T-helper 2 cell treated with Interferon-gamma antibody and Interleukin-4, amounts not matched to agents 5 μg/mL and 100 μg/mL, for 36 hours (primary cell): ENCODE results near the gene DTX1.

Source experiments
- DNase-seq: peaks from one replicate; pipeline ENCODE4 v3.0.0; 2021; ENCODE audit warnings: low spot score
- H3K27ac Mint-ChIP-seq: one replicate; pipeline ENCODE4 v1.8.0; 2021; ENCODE audit warnings: mild to moderate bottlenecking, mixed read lengths
- H3K27me3 Mint-ChIP-seq: one replicate; pipeline ENCODE4 v1.8.0; 2021; ENCODE audit warnings: low read depth, mixed read lengths
- H3K36me3 Mint-ChIP-seq: one replicate; pipeline ENCODE4 v1.8.0; 2021; ENCODE audit warnings: low read depth, mixed read lengths
- H3K4me1 Mint-ChIP-seq: one replicate; pipeline ENCODE4 v1.8.0; 2021; ENCODE audit warnings: low read depth, mixed read lengths
- H3K4me3 Mint-ChIP-seq: one replicate; pipeline ENCODE4 v1.8.0; 2022; ENCODE audit warnings: mild to moderate bottlenecking, moderate library complexity, mixed read lengths
- H3K9me3 Mint-ChIP-seq: one replicate; pipeline ENCODE4 v1.8.0; 2021; ENCODE audit warnings: mixed read lengths

Gene DTX1

DNA sequence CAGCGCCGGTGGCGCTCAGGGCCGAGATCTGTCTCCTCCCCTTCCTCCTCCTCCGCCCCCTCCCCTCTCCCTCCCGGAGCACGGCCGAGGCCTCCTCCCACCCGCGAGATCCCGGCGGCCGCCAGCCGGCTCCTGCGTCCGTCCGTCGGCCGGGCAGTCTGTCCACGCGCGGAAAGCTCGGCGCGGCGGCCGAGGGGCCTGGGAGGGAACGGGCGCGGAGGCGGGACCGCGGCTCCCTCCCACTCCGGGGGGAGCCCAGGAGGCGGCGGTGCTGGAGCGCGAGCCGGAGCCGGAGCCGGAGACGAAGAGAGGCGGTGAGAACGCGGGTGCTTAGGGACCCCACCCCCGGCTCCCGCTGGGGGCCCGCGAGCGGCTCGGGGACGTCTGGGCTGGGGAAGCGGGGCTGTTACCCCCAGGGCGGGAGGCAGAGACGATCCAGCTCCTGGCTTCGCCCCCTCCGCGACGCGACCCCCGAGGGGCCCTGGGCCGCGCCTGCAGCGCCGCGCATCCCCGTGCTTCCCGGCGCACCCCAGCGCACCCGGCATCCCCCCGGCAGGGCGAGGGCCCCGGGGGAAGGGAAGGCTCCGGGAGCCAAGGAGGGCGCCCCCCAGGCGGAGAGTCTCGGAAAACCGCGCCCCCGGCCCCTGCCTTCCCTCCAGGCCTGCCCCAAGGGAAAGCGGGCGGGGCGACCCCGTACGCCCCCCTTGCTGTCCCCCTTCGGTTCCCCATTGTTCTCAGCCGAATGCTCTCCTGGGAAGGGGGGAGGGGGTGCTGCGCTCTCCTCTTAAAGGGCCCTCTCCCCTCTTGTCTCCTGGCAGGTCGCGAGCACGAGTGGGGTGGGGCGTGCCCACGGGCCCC lies at the start of gene DTX1:
DTX1 (plus strand) TSS at position 100 of the 858 bp plus-strand sequence. CDS start 1,463 bp downstream, outside the sequence.
- H3K4me3 Mint-ChIP-seq = peak within 1 kb of the TSS; percentile 1
- DNase-seq = no peak
- H3K36me3 Mint-ChIP-seq = no peaks in the 10 kb centered on the region
- no peaks in the 10 kb centered on the region for H3K4me1 Mint-ChIP-seq
- peaks cover 19% of the 10 kb centered on the region for H3K27me3 Mint-ChIP-seq
- H3K9me3 Mint-ChIP-seq = no peaks in the 10 kb centered on the region
- H3K27ac Mint-ChIP-seq = no peak within 1 kb of the TSS

DNA sequence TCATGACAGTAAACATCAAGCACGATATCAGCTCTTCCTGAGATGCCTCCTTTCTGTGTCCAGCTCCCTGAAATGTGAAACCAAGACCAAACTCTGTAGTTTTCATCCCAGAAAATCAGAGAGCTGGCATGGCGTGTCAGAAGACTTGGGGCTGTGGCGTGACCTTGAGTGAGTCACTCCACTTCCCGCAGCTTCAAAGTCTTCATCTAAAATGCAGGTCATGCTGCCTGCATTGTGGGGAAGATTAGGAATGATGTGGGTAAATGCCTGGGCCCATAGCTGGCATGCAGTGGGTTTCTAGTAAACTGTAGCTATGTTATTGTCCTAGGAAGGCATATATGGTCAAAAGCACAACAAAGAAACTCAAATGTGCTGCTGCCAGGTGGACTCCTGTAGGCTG lies 49.4 kb upstream of the DTX1 start:
- H3K27ac Mint-ChIP-seq = no peak overlapping the region

DNA sequence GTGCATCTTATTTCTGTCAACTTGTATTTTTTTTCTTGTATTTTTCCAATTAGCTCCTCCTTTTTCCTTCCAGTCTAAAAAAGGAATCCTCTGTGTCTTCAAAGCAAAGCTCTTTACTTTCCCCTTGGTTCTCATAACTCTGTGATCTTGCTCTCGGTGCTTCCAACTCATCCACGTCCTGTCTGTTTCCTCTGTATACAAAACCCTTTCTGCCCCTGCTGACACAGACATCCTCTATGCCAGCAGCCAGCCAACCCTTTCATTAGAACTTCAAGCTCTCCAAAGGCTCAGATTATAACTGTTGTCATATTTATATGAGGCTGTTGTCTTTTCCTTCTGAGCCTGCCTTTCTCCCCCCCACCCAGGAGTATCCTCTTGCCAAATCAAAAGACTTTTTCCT lies 45.8 kb upstream of the DTX1 start:
- H3K9me3 Mint-ChIP-seq = peaks cover 7% of the 10 kb centered on the region
- no peak for DNase-seq
- no peak overlapping the region for H3K4me3 Mint-ChIP-seq
- no peaks in the 10 kb centered on the region for H3K4me1 Mint-ChIP-seq
- H3K27ac Mint-ChIP-seq = no peak overlapping the region
- H3K27me3 Mint-ChIP-seq = no peaks in the 10 kb centered on the region
- H3K36me3 Mint-ChIP-seq = peaks cover 52% of the 10 kb centered on the region

More for the DNA sequence above, 49.4 kb upstream of the DTX1 start:
- no peak for DNase-seq
- peaks cover 80% of the 10 kb centered on the region for H3K36me3 Mint-ChIP-seq
- H3K4me1 Mint-ChIP-seq = no peaks in the 10 kb centered on the region
- peaks cover 7% of the 10 kb centered on the region for H3K9me3 Mint-ChIP-seq
- H3K4me3 Mint-ChIP-seq = no peak overlapping the region
- no peaks in the 10 kb centered on the region for H3K27me3 Mint-ChIP-seq

GRCh38 chr12:113014565-113014964 lies 42.0 kb upstream of the DTX1 start:
- H3K27me3 Mint-ChIP-seq = no peaks in the 10 kb centered on the region

DNA sequence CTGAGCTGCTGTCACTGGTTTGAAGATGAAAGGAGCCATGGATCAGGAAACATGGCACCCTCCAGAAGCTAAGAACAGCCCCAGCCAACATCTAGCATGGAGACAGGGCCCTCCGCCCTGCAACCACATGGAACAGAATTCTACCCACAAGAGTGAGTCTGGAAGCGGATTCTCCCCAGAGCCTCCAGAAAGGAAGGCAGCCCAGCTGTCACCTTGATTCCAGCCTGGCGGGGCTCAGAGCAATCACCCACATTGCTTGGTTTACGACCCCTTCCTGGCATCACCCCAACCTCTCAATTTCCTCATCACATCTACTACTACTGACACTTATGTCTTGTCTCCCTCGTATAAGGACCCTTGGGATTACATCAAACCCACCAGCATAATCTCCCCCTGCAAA lies 39.7 kb upstream of the DTX1 start:
- no peaks in the 10 kb centered on the region for H3K4me1 Mint-ChIP-seq
- DNase-seq = no peak
- no peak overlapping the region for H3K4me3 Mint-ChIP-seq
- no peaks in the 10 kb centered on the region for H3K9me3 Mint-ChIP-seq
- H3K27ac Mint-ChIP-seq = no peak overlapping the region
- peaks cover 3% of the 10 kb centered on the region for H3K27me3 Mint-ChIP-seq
- H3K36me3 Mint-ChIP-seq = peaks cover 4% of the 10 kb centered on the region

More at GRCh38 chr12:113014565-113014964, 42.0 kb upstream of the DTX1 start:
- Mint-ChIP-seq H3K9me3 (peaks cover 7% of the 10 kb centered on the region), H3K36me3 (peaks cover 26% of the 10 kb centered on the region), H3K4me1 (no peaks in the 10 kb centered on the region), H3K27ac (no peak overlapping the region), H3K4me3 (no peak overlapping the region)
- DNase-seq = no peak

GRCh38 chr12:113019025-113019424 lies 37.5 kb upstream of the DTX1 start:
- H3K9me3 Mint-ChIP-seq = no peaks in the 10 kb centered on the region
- H3K27ac Mint-ChIP-seq = no peak overlapping the region
- H3K4me1 Mint-ChIP-seq = peaks cover 5% of the 10 kb centered on the region
- peaks cover 3% of the 10 kb centered on the region for H3K27me3 Mint-ChIP-seq
- DNase-seq = no peak
- H3K4me3 Mint-ChIP-seq = no peak overlapping the region
- no peaks in the 10 kb centered on the region for H3K36me3 Mint-ChIP-seq

- Mint-ChIP-seq H3K9me3 (no peaks in the 10 kb centered on the region), H3K4me1 (peaks cover 5% of the 10 kb centered on the region), H3K27me3 (peaks cover 3% of the 10 kb centered on the region), H3K36me3 (no peaks in the 10 kb centered on the region), H3K27ac (no peak overlapping the region), H3K4me3 (no peak overlapping the region)
- no peak for DNase-seq
Observed at GRCh38 chr12:113021500-113021899, 35.0 kb upstream of the DTX1 start.

GRCh38 chr12:113022563-113023297 lies 33.8 kb upstream of the DTX1 start:
- Mint-ChIP-seq H3K9me3 (no peaks in the 10 kb centered on the region), H3K4me3 (no peak overlapping the region), H3K27ac (no peak overlapping the region), H3K27me3 (peaks cover 6% of the 10 kb centered on the region), H3K4me1 (peaks cover 5% of the 10 kb centered on the region), H3K36me3 (no peaks in the 10 kb centered on the region)
- DNase-seq = no peak

GRCh38 chr12:113027726-113028125 lies 28.8 kb upstream of the DTX1 start:
- peaks cover 4% of the 10 kb centered on the region for H3K27me3 Mint-ChIP-seq
- no peaks in the 10 kb centered on the region for H3K36me3 Mint-ChIP-seq
- H3K9me3 Mint-ChIP-seq = no peaks in the 10 kb centered on the region
- H3K4me3 Mint-ChIP-seq = no peak overlapping the region
- DNase-seq = no peak
- no peak overlapping the region for H3K27ac Mint-ChIP-seq
- H3K4me1 Mint-ChIP-seq = peaks cover 3% of the 10 kb centered on the region

GRCh38 chr12:113030875-113031525 lies 25.5 kb upstream of the DTX1 start:
- peaks cover 11% of the 10 kb centered on the region for H3K27me3 Mint-ChIP-seq
- H3K9me3 Mint-ChIP-seq = no peaks in the 10 kb centered on the region
- DNase-seq = no peak
- H3K4me3 Mint-ChIP-seq = no peak overlapping the region
- no peak overlapping the region for H3K27ac Mint-ChIP-seq
- no peaks in the 10 kb centered on the region for H3K4me1 Mint-ChIP-seq
- H3K36me3 Mint-ChIP-seq = no peaks in the 10 kb centered on the region

DNA sequence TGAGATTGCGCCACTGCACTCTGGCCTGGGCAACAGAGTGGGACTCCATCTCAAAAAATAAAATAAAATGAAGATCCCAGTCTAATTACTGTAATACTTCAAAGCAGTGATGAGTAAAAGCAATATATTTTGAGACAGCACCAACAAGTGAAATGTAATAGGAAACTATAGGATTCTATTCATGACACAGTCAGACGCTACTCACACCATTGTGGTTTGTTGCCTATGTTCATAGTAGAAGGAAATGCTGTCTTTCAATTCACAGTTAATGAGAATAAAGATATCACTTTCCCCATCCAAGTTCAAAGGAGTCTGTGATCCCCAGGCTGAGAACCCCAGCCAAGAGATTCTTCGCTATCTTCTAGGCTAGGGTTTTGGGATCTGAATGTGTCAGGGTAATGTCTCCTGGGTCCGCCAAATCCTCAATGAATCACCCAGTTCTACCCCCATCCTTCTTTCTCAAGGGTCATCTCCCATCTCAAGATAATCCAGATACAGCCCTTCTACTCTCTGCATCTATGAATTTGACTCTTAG lies 16.6 kb upstream of the DTX1 start:
- no peak for DNase-seq
- Mint-ChIP-seq H3K36me3 (no peaks in the 10 kb centered on the region), H3K4me3 (no peak overlapping the region), H3K4me1 (no peaks in the 10 kb centered on the region), H3K27ac (no peak overlapping the region), H3K27me3 (peaks cover 5% of the 10 kb centered on the region), H3K9me3 (no peaks in the 10 kb centered on the region)

DNA sequence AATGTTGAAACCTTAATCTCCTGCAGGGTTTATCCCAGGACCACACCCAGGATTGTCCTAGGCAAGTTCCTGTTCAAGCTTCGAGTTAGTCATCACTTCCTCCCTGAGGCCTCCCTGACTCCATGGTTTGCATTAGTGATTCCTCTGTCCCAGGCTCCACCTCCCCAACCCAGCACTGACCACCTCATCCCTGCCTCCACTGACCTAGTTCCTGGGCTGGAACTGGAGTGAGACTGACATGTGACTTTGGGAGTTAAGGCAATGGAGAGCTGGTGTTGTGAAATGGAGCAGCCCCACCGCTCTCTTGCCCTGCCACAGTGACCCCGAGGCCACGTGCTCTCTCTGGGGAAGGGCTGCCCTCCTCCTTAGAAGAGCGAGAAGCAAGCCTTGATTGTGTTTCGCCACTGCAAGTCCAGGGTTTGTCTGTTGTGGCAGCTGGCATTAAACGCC lies 15.8 kb upstream of the DTX1 start:
- Mint-ChIP-seq H3K27me3 (peaks cover 7% of the 10 kb centered on the region), H3K9me3 (no peaks in the 10 kb centered on the region), H3K4me1 (no peaks in the 10 kb centered on the region), H3K36me3 (no peaks in the 10 kb centered on the region), H3K4me3 (no peak overlapping the region), H3K27ac (no peak overlapping the region)
- no peak for DNase-seq

DNA sequence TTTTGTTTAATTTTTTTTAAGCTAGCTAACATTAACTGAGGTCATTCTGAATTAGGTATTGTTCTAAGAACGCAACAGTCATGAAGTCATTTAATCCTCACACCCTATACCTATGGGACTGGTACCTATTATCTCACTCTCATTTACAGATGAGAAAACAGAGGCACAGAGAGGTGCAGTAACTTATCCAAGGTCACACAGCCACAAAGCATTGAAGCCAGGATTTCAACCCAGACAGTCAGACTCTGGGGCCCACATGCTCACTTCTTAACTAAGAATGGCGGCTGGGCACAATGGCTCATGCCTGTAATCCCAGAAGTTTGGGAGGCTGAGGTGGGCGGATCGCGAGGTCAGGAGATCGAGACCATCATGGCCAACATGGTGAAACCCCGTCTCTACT lies 15.0 kb upstream of the DTX1 start:
- H3K27ac Mint-ChIP-seq = no peak overlapping the region
- H3K27me3 Mint-ChIP-seq = peaks cover 7% of the 10 kb centered on the region
- no peaks in the 10 kb centered on the region for H3K4me1 Mint-ChIP-seq
- H3K4me3 Mint-ChIP-seq = no peak overlapping the region
- H3K36me3 Mint-ChIP-seq = no peaks in the 10 kb centered on the region
- H3K9me3 Mint-ChIP-seq = no peaks in the 10 kb centered on the region
- DNase-seq = no peak

DNA sequence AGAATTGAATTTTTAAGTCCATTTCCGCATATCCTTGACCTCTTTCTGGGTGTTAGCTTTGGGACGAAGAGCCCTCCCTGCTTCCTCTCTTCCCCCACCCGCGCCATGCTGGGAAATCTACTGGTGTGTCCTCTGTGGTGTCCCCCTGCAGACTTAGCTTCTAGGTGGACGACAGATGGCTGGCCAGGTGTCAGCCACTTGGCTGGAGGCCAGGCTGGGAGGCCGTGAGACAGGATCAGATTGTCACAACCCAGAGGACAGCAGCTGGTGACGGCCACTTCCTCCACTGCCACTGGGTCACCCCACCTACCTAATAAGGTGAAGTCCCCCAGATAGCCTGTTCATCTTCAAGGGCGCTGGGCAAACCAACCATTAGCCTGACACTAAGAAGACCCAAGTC lies 13.3 kb upstream of the DTX1 start:
- H3K4me1 Mint-ChIP-seq = peaks cover under 1% of the 10 kb centered on the region
- DNase-seq = no peak
- no peaks in the 10 kb centered on the region for H3K9me3 Mint-ChIP-seq
- peaks cover 7% of the 10 kb centered on the region for H3K27me3 Mint-ChIP-seq
- H3K36me3 Mint-ChIP-seq = no peaks in the 10 kb centered on the region
- no peak overlapping the region for H3K4me3 Mint-ChIP-seq
- no peak overlapping the region for H3K27ac Mint-ChIP-seq
